Left cardiac atrium (tissue), 4 donors: ENCODE results near the gene ZDHHC14. TPM values are rescaled to one million over a fixed set of nuclear protein-coding genes. Genes with fewer than 3 reads are reported as not detected.
A peak's percentile ranks its signal among the peaks of the same experiment; 100 is the strongest.
"Not testable (repeated sequence)": the region's sequence is repeated elsewhere in the genome, so short reads cannot be mapped to it uniquely, and the experiment has no call there.

Experiments
- ATAC-seq, 2 donors: fragments of 200-7000 bp; cut with Tn5 transposase; one replicate each; pipeline ENCODE4 v1.9.1; 2020; ENCODE audit warnings: mild to moderate bottlenecking in 2 of 2, moderate library complexity in 2 of 2
- DNase-seq: peaks from one replicate; pipeline ENCODE4 v3.0.0-alpha.2; 2020
- intact Hi-C, 2 donors: fragments of 100-400 bp; cut with DNase I; formaldehyde crosslinking; loops; one replicate each; pipeline versions ENCODE4 v1.14.1 to v1.15.1; 2022 to 2023
- total RNA-seq, 2 donors: library from RNA; stranded (reverse); fragmentation: NEBNext Ultra II Directional; extraction: Animal tissue kit (Norgen Biotek cat#: 25700); gene quantifications; one replicate each; pipeline ENCODE4 v1.2.1, GENCODE V29; 2021
- donor health status: DM: no; HTN: yes; CAD: no.
- donor health status: DM: no; HTN: yes; CAD: no; lungs with severe emphysema.
- donor health status: DM: yes; HTN: yes; CAD: no.
- donor health status: Dilated cardiomyopathy.

Gene ZDHHC14
- total RNA-seq, 2 donors from 2014 or later, result 12.1 to 12.3 TPM

GRCh38 chr6:157569543-157569942 is 188.6 kb downstream of the ZDHHC14 start:
- ATAC-seq, result no peak
- intact Hi-C loops, result no loop called here
- DNase-seq, result no peak

- DNase-seq (no peak), ATAC-seq (no peak)
- intact Hi-C loops, result no loop called here
Observed at GRCh38 chr6:157570104-157570503, 189.1 kb downstream of the ZDHHC14 start.

- intact Hi-C loops, result no loop called here
- DNase-seq (no peak), ATAC-seq (no peak)
Observed at GRCh38 chr6:157570752-157571151, 189.8 kb downstream of the ZDHHC14 start.

GRCh38 chr6:157571269-157571668 is 190.3 kb downstream of the ZDHHC14 start:
- ATAC-seq (no peak), DNase-seq (no peak)
- intact Hi-C loops, result no loop called here

- intact Hi-C loops, result no loop called here
- DNase-seq (no peak), ATAC-seq (no peak)
Observed at GRCh38 chr6:157571950-157572349, 191.0 kb downstream of the ZDHHC14 start.

- intact Hi-C loops, result no loop called here
- DNase-seq (no peak), ATAC-seq (no peak)
Observed at GRCh38 chr6:157574851-157575424, 193.9 kb downstream of the ZDHHC14 start.

- intact Hi-C loops, result no loop called here
- ATAC-seq, result no peak
- no peak for DNase-seq
Observed at GRCh38 chr6:157575436-157576145, 194.6 kb downstream of the ZDHHC14 start.

GRCh38 chr6:157576991-157577390 is 196.0 kb downstream of the ZDHHC14 start:
- ATAC-seq, DNase-seq, intact Hi-C loops: not testable (repeated sequence)

- DNase-seq, ATAC-seq, intact Hi-C loops: not testable (repeated sequence)
Observed at GRCh38 chr6:157578527-157578926, 197.5 kb downstream of the ZDHHC14 start.

GRCh38 chr6:157579467-157580031 is 198.6 kb downstream of the ZDHHC14 start:
- peak in 1 of 2 donors; percentile 71 for ATAC-seq

GRCh38 chr6:157584036-157584435 is 203.0 kb downstream of the ZDHHC14 start:
- DNase-seq (no peak), ATAC-seq (no peak)
- intact Hi-C loops, result no loop called here

More at GRCh38 chr6:157579467-157580031, 198.6 kb downstream of the ZDHHC14 start:
- DNase-seq, result no peak
- intact Hi-C loops, result no loop called here

GRCh38 chr6:157585274-157586087 is 204.5 kb downstream of the ZDHHC14 start:
- ATAC-seq (no peak), DNase-seq (no peak)
- intact Hi-C loops, result no loop called here

- intact Hi-C loops, result no loop called here
- DNase-seq (no peak), ATAC-seq (no peak)
Observed at GRCh38 chr6:157586088-157586414, 205.1 kb downstream of the ZDHHC14 start.

GRCh38 chr6:157586476-157587126 is 205.6 kb downstream of the ZDHHC14 start:
- intact Hi-C loops, result no loop called here
- DNase-seq (no peak), ATAC-seq (no peak)

- intact Hi-C loops, result no loop called here
- ATAC-seq (no peak), DNase-seq (no peak)
Observed at GRCh38 chr6:157587127-157587926, 206.3 kb downstream of the ZDHHC14 start.

- not testable (repeated sequence) for DNase-seq, ATAC-seq
- intact Hi-C loops, result loop anchor here in 1 of 2 donors (10.0 kb wide), 1 partner anchor 266 kb away; the partner anchor contains the start of gene TMEM242
Observed at GRCh38 chr6:157590654-157591053, 209.7 kb downstream of the ZDHHC14 start.

- DNase-seq (no peak), ATAC-seq (no peak)
- intact Hi-C loops, result loop anchor here in 1 of 2 donors (10.0 kb wide), 1 partner anchor 268 kb away; the partner anchor contains the start of gene TMEM242
Observed at GRCh38 chr6:157592541-157592940, 211.6 kb downstream of the ZDHHC14 start.

- ATAC-seq (no peak), DNase-seq (no peak)
- intact Hi-C loops, result loop anchor here in 1 of 2 donors (10.0 kb wide), 1 partner anchor 268 kb away; the partner anchor contains the start of gene TMEM242
Observed at GRCh38 chr6:157592980-157593379, 212.0 kb downstream of the ZDHHC14 start.
